Liver (tissue), 9 donors: ENCODE results near the gene TTC28. TPM values are rescaled to one million over a fixed set of nuclear protein-coding genes. Genes with fewer than 3 reads are reported as not detected.

Experiments used
- DNase-seq: peaks from one replicate; pipeline ENCODE4 v3.0.0-alpha.2; 2017; ENCODE audit warnings: low spot score
- H3K27ac ChIP-seq, 2 donors: one replicate each; pipeline ENCODE4 v1.7.0; 2013; ENCODE audit warnings: inconsistent platforms in 2 of 2, low read length in 2 of 2, control low read depth in 1 of 2, low read depth in 1 of 2, mild to moderate bottlenecking in 1 of 2
- H3K27me3 ChIP-seq, 4 donors: one replicate each; pipeline versions ENCODE4 v1.6.1 to v1.7.0; 2013; ENCODE audit warnings: low read length in 3 of 4, inconsistent platforms in 1 of 4, mild to moderate bottlenecking in 1 of 4, moderate library complexity in 1 of 4; ENCODE audit not compliant: control insufficient read depth in 4 of 4, insufficient read depth in 4 of 4
- H3K36me3 ChIP-seq, 4 donors: one replicate each; pipeline versions ENCODE4 v1.6.1 to v1.7.0; 2013; ENCODE audit warnings: low read length in 3 of 4, mild to moderate bottlenecking in 3 of 4, low read depth in 1 of 4, moderate library complexity in 1 of 4; ENCODE audit not compliant: control insufficient read depth in 4 of 4, insufficient read depth in 3 of 4
- H3K4me1 ChIP-seq, 4 donors: one replicate each; pipeline versions ENCODE4 v1.6.1 to v1.7.0; 2013; ENCODE audit warnings: low read length in 3 of 4, mild to moderate bottlenecking in 3 of 4, moderate library complexity in 1 of 4; ENCODE audit not compliant: control insufficient read depth in 4 of 4, insufficient read depth in 4 of 4
- H3K4me3 ChIP-seq, 3 donors: one replicate each; pipeline versions ENCODE4 v1.6.1 to v1.7.0; 2013; ENCODE audit warnings: low read length in 3 of 3, control low read depth in 1 of 3, low read depth in 1 of 3, mild to moderate bottlenecking in 1 of 3
- H3K9ac ChIP-seq, 2 donors: one replicate each; pipeline ENCODE4 v1.7.0; 2013; ENCODE audit warnings: low read length in 2 of 2, mild to moderate bottlenecking in 2 of 2, moderate library complexity in 2 of 2, control low read depth in 1 of 2, low read depth in 1 of 2
- H3K9me3 ChIP-seq, 4 donors: one replicate each; pipeline versions ENCODE4 v1.6.1 to v1.7.0; 2013; ENCODE audit warnings: low read length in 3 of 4; ENCODE audit not compliant: control insufficient read depth in 4 of 4
- ATF3 ChIP-seq: IDR thresholded peaks from 2 replicates; pipeline ENCODE4 v1.6.1; 2016; ENCODE audit warnings: antibody characterized with exemption
- CTCF ChIP-seq: fragments of 150-350 bp; IDR thresholded peaks from 2 replicates; pipeline ENCODE4 v1.5.1; 2017; ENCODE audit warnings: improper control_type of control experiment, low read depth, low read length; ENCODE audit not compliant: missing input control
- EGR1 ChIP-seq, 2 donors: IDR thresholded peaks; 2 replicates each; pipeline ENCODE4 v1.6.1; 2016 to 2018; ENCODE audit warnings: antibody characterized with exemption in 2 of 2, low read depth in 2 of 2
- GABPA ChIP-seq, 2 donors: IDR thresholded peaks in 1 of 2; conservative IDR thresholded peaks in 1 of 2; 2 replicates each; pipeline ENCODE4 v1.6.1; 2016; ENCODE audit warnings: antibody characterized with exemption in 2 of 2, mild to moderate bottlenecking in 1 of 2, moderate library complexity in 1 of 2
- HNF4A ChIP-seq, 2 donors: conservative IDR thresholded peaks; 2 replicates each; pipeline ENCODE4 v1.6.1; 2016; ENCODE audit warnings: antibody characterized with exemption in 2 of 2, mild to moderate bottlenecking in 2 of 2
- HNF4G ChIP-seq: IDR thresholded peaks from 2 replicates; pipeline ENCODE4 v1.6.1; 2016; ENCODE audit warnings: antibody characterized with exemption
- JUND ChIP-seq, 2 donors: IDR thresholded peaks; 2 replicates each; pipeline ENCODE4 v1.6.1; 2016; ENCODE audit warnings: antibody characterized with exemption in 2 of 2
- MAX ChIP-seq: IDR thresholded peaks from 2 replicates; pipeline ENCODE4 v1.6.1; 2016; ENCODE audit warnings: antibody characterized with exemption
- RAD21 ChIP-seq, 2 donors: IDR thresholded peaks; 2 replicates each; pipeline ENCODE4 v1.6.1; 2016; ENCODE audit warnings: antibody characterized with exemption in 2 of 2, mild to moderate bottlenecking in 2 of 2
- RXRA ChIP-seq, 2 donors: IDR thresholded peaks; 2 replicates each; pipeline ENCODE4 v1.6.1; 2017 to 2018; ENCODE audit warnings: antibody characterized with exemption in 2 of 2, mild to moderate bottlenecking in 1 of 2
- SP1 ChIP-seq: IDR thresholded peaks from 2 replicates; pipeline ENCODE4 v1.6.1; 2018; ENCODE audit warnings: antibody characterized with exemption, mild to moderate bottlenecking
- TAF1 ChIP-seq: conservative IDR thresholded peaks from 2 replicates; pipeline ENCODE4 v1.6.1; 2016; ENCODE audit warnings: antibody characterized with exemption, mild to moderate bottlenecking
- YY1 ChIP-seq: IDR thresholded peaks from 2 replicates; pipeline ENCODE4 v1.6.1; 2016; ENCODE audit warnings: antibody characterized with exemption, mild to moderate bottlenecking
- WGBS: extraction: QIAGEN DNeasy Blood & Tissue Kit; methylation state at CpG from one replicate; pipeline ENCODE4 v1.1.7; 2013; 5-methylcytosine and 5-hydroxymethylcytosine counted together
- polyA plus RNA-seq, 2 donors: library from polyadenylated mRNA; stranded (reverse) in 1 of 2; unstranded in 1 of 2; fragments of 200-250 nt in 1 of 2; fragments of >200 nt in 1 of 2; fragmentation: Nextera tagmentation in 1 of 2; extraction: Ambion mirVana in 1 of 2; gene quantifications; one replicate each; pipeline versions ENCODE4 v1.2.1 to v1.2.3, GENCODE V29; 2013 to 2015
- total RNA-seq, 2 donors: library from RNA; depleted of rRNA; stranded (reverse); fragments of >200 nt; gene quantifications; one replicate each; pipeline ENCODE4 v1.2.3, GENCODE V29; 2014
- donor health status: healthy.
- donor health status: healthy.
- donor health status: healthy.
- donor health status: healthy.
- donor health status: healthy.

Gene TTC28
- total and polyA plus RNA-seq, 4 donors = 4.2 to 19.4 (median 5.9) TPM

- no peaks in the 10 kb centered on the region for H3K36me3 ChIP-seq
- TF ChIP-seq YY1 = no peak
- no peak for TF ChIP-seq JUND (IDR thresholded peaks at IDR 0.05)
- TF ChIP-seq HNF4G = no peak
- TF ChIP-seq MAX = no peak
- TF ChIP-seq HNF4A (conservative IDR thresholded peaks at IDR 0.05) = no peak
- H3K4me3 ChIP-seq = no peak overlapping the region
- 91% methylated on average over 5 of the region's 5 CpGs for WGBS
- no peaks in the 10 kb centered on the region for H3K4me1 ChIP-seq
- no peaks in the 10 kb centered on the region for H3K9me3 ChIP-seq
- H3K9ac ChIP-seq = no peak overlapping the region
- H3K27ac ChIP-seq = no peak overlapping the region
- no peak for DNase-seq
- H3K27me3 ChIP-seq = no peaks in the 10 kb centered on the region
These were observed 69.7 kb downstream of the TTC28 start for GRCh38 chr22:28609921-28610320.

- Histone ChIP-seq H3K27ac (no peak overlapping the region), H3K9me3 (no peaks in the 10 kb centered on the region), H3K27me3 (no peaks in the 10 kb centered on the region), H3K4me3 (no peak overlapping the region), H3K36me3 (no peaks in the 10 kb centered on the region), H3K9ac (no peak overlapping the region), H3K4me1 (no peaks in the 10 kb centered on the region)
- WGBS = 93% methylated on average over 2 of the region's 2 CpGs
- TF ChIP-seq GABPA (IDR thresholded peaks at IDR 0.05 in 1 of 2, conservative IDR thresholded peaks at IDR 0.05 in 1 of 2) = no peak
- TF ChIP-seq HNF4G = no peak
- TF ChIP-seq HNF4A (conservative IDR thresholded peaks at IDR 0.05) = no peak
- TF ChIP-seq TAF1 = no peak
- TF ChIP-seq ATF3 = no peak
- no peak for TF ChIP-seq RXRA (IDR thresholded peaks at IDR 0.05)
- no peak for TF ChIP-seq YY1
- TF ChIP-seq SP1 = no peak
- no peak for TF ChIP-seq RAD21 (IDR thresholded peaks at IDR 0.05)
- no peak for TF ChIP-seq MAX
- no peak for TF ChIP-seq JUND (IDR thresholded peaks at IDR 0.05)
- DNase-seq = no peak
These were observed 71.1 kb downstream of the TTC28 start for GRCh38 chr22:28608546-28608945.

- TF ChIP-seq CTCF (no peak), EGR1 (IDR thresholded peaks at IDR 0.05; ENCODE audit: low read depth in 2 of 2) (no peak), GABPA (IDR thresholded peaks at IDR 0.05 in 1 of 2, conservative IDR thresholded peaks at IDR 0.05 in 1 of 2) (no peak), HNF4A (conservative IDR thresholded peaks at IDR 0.05) (no peak)
- Histone ChIP-seq H3K4me3 (no peak overlapping the region), H3K9me3 (no peaks in the 10 kb centered on the region), H3K4me1 (no peaks in the 10 kb centered on the region), H3K9ac (no peak overlapping the region), H3K27me3 (no peaks in the 10 kb centered on the region), H3K36me3 (no peaks in the 10 kb centered on the region), H3K27ac (no peak overlapping the region)
- no peak for DNase-seq
These were observed 71.8 kb downstream of the TTC28 start for GRCh38 chr22:28607795-28608194.
